Calu3 (cell line): ENCODE measurements around the gene TMEM178B. TPM values are rescaled to one million over a fixed set of nuclear protein-coding genes. Genes with fewer than 3 reads are reported as not detected.

Experiments used
- BruUV-seq: library from RNA; stranded (reverse); fragments of 400-500 nt; replicated peaks from 2 replicates; lab custom pipeline; 2021; lab: Mats Ljungman, UMichigan
- CTCF ChIA-PET: fragments of 300-600 bp; sonication (Branson Sonifier 250); formaldehyde crosslinking; loops from one replicate; lab custom pipeline; 2022; ENCODE audit warnings: antibody characterized with exemption; lab: Charles Lee
- DNase-seq: peaks from one replicate; pipeline ENCODE4 v3.0.0; 2022
- H3K27ac Mint-ChIP-seq: one replicate; pipeline ENCODE4 v1.8.0; 2022; ENCODE audit warnings: mixed read lengths; ENCODE audit not compliant: unreplicated experiment
- H3K27me3 Mint-ChIP-seq: one replicate; pipeline ENCODE4 v1.8.0; 2022; ENCODE audit warnings: mixed read lengths; ENCODE audit not compliant: unreplicated experiment
- H3K36me3 Mint-ChIP-seq: one replicate; pipeline ENCODE4 v1.8.0; 2022; ENCODE audit warnings: mild to moderate bottlenecking, moderate library complexity, mixed read lengths; ENCODE audit not compliant: insufficient read depth, unreplicated experiment
- H3K4me1 Mint-ChIP-seq: one replicate; pipeline ENCODE4 v1.8.0; 2022; ENCODE audit warnings: mild to moderate bottlenecking, low read depth, mixed read lengths; ENCODE audit not compliant: unreplicated experiment
- H3K4me3 Mint-ChIP-seq: one replicate; pipeline ENCODE4 v1.8.0; 2022; ENCODE audit warnings: mild to moderate bottlenecking, low read depth, moderate library complexity, mixed read lengths; ENCODE audit not compliant: unreplicated experiment
- H3K9me3 Mint-ChIP-seq: one replicate; pipeline ENCODE4 v1.8.0; 2022; ENCODE audit warnings: low read depth, mixed read lengths; ENCODE audit not compliant: unreplicated experiment
- intact Hi-C: fragments of 100-400 bp; cut with micrococcal nuclease; formaldehyde crosslinking; loops from one replicate; pipeline ENCODE4 v1.10.0; 2022; ENCODE audit not compliant: unreplicated experiment
- total RNA-seq: library from RNA; stranded (reverse); gene quantifications from 2 replicates; pipeline ENCODE4 v1.2.3, GENCODE V29; 2022
- TF ChIP-seq, protein P1 (sequence below): fragments of 200-600 bp; IDR thresholded peaks from one replicate; pipeline ENCODE4 v1.8.0; 2022; ENCODE audit warnings: antibody characterized with exemption; ENCODE audit not compliant: unreplicated experiment

The TMEM178B gene
- total RNA-seq, 1 experiment from 2014 or later = 1.5 TPM

DNA sequence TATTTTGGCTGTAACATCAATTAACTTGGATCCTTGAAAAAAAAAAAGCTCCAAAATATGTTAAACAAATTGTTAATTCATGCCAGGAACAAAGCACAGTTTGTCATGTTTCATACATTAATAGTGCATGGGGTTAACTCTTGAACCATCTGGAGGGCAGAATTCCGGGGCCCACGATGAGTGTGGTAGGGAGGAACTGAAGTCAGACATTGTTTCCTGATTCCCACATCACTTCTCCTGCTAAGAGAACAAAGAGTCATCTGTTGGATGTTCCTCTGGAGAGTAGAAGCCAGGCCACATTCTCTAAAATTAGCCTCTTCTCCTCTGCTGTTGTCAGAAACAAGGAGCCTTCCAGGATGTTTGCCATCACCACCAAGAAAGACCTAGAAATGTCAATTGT lies 54.6 kb downstream of the TMEM178B start:
- CTCF ChIA-PET = interaction anchor here (0.6 kb wide), 1 partner anchor 85 kb away, joined by 3 read pairs; no protein-coding TSS in a partner anchor
- no peak overlapping the region for H3K4me3 Mint-ChIP-seq
- no peaks in the 10 kb centered on the region for H3K27me3 Mint-ChIP-seq
- no peak overlapping the region for H3K27ac Mint-ChIP-seq
- intact Hi-C loops = no loop called here
- no peak for DNase-seq
- no peaks in the 10 kb centered on the region for H3K4me1 Mint-ChIP-seq
- BruUV-seq = no TSS peak
- TF ChIP-seq, protein P1, sequence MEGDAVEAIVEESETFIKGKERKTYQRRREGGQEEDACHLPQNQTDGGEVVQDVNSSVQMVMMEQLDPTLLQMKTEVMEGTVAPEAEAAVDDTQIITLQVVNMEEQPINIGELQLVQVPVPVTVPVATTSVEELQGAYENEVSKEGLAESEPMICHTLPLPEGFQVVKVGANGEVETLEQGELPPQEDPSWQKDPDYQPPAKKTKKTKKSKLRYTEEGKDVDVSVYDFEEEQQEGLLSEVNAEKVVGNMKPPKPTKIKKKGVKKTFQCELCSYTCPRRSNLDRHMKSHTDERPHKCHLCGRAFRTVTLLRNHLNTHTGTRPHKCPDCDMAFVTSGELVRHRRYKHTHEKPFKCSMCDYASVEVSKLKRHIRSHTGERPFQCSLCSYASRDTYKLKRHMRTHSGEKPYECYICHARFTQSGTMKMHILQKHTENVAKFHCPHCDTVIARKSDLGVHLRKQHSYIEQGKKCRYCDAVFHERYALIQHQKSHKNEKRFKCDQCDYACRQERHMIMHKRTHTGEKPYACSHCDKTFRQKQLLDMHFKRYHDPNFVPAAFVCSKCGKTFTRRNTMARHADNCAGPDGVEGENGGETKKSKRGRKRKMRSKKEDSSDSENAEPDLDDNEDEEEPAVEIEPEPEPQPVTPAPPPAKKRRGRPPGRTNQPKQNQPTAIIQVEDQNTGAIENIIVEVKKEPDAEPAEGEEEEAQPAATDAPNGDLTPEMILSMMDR = no peak
- H3K36me3 Mint-ChIP-seq = no peaks in the 10 kb centered on the region
- no peaks in the 10 kb centered on the region for H3K9me3 Mint-ChIP-seq

DNA sequence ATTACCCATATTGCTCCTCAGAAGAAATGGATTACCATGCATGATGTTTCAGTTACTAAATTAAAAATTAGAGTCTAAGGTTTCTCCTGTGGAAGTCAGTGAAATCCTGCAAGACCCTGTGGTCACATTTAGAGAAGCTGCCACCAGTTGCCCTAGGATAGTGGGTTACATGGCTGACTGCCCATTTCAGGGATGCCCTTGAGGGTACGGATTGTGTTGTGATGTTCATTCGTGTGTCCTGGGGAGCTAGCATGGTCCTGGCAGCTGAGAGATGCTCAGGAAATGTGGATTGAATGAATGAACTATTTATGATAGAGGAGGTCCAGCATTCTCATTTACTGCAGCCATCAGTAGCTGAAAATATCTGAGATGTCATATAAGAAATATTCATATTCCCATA lies 55.1 kb downstream of the TMEM178B start:
- CTCF ChIA-PET = interaction anchor here (0.6 kb wide), 1 partner anchor 85 kb away, joined by 3 read pairs; no protein-coding TSS in a partner anchor
- no peak overlapping the region for H3K27ac Mint-ChIP-seq
- no peaks in the 10 kb centered on the region for H3K27me3 Mint-ChIP-seq
- BruUV-seq = no TSS peak
- TF ChIP-seq, protein P1 = no peak
- no peaks in the 10 kb centered on the region for H3K4me1 Mint-ChIP-seq
- no peaks in the 10 kb centered on the region for H3K36me3 Mint-ChIP-seq
- no peak overlapping the region for H3K4me3 Mint-ChIP-seq
- intact Hi-C loops = no loop called here
- H3K9me3 Mint-ChIP-seq = no peaks in the 10 kb centered on the region
- no peak for DNase-seq

GRCh38 chr7:141132671-141133070 lies 58.8 kb downstream of the TMEM178B start:
- H3K4me1 Mint-ChIP-seq = no peaks in the 10 kb centered on the region
- H3K4me3 Mint-ChIP-seq = no peak overlapping the region
- no peak for DNase-seq
- no peaks in the 10 kb centered on the region for H3K27me3 Mint-ChIP-seq
- intact Hi-C loops = no loop called here
- H3K9me3 Mint-ChIP-seq = no peaks in the 10 kb centered on the region
- no peaks in the 10 kb centered on the region for H3K36me3 Mint-ChIP-seq
- no TSS peak for BruUV-seq
- TF ChIP-seq, protein P1 = no peak
- no peak overlapping the region for H3K27ac Mint-ChIP-seq
- CTCF ChIA-PET = no interaction called here

GRCh38 chr7:141133646-141134045 lies 59.8 kb downstream of the TMEM178B start:
- intact Hi-C loops = no loop called here
- no peak overlapping the region for H3K4me3 Mint-ChIP-seq
- no peaks in the 10 kb centered on the region for H3K4me1 Mint-ChIP-seq
- no peak overlapping the region for H3K27ac Mint-ChIP-seq
- no peaks in the 10 kb centered on the region for H3K9me3 Mint-ChIP-seq
- H3K27me3 Mint-ChIP-seq = no peaks in the 10 kb centered on the region
- CTCF ChIA-PET = no interaction called here
- no peaks in the 10 kb centered on the region for H3K36me3 Mint-ChIP-seq
- no TSS peak for BruUV-seq
- DNase-seq = no peak
- TF ChIP-seq, protein P1 = no peak
